ENCODE data around the gene CLIC4. TPM values are rescaled to one million over a fixed set of nuclear protein-coding genes. Genes with fewer than 3 reads are reported as not detected.

Gene CLIC4
- total and polyA plus RNA-seq, 2 of the 8 experiments (the other 6 are each of a cell fraction or from before 2014, with no cell fraction given): 77.5 to 293 TPM

- no peak for TF ChIP-seq POLR2A (IDR thresholded peaks at IDR 0.05; ENCODE audit: control extremely low read depth in 1 of 2, low read depth in 2 of 2, low read length in 2 of 2)
- no peak for TF ChIP-seq NRF1 (IDR thresholded peaks at IDR 0.05; ENCODE audit: low read depth, low read length)
- no peak for TF ChIP-seq RXRA (IDR thresholded peaks at IDR 0.05; ENCODE audit: insufficient read depth, low read depth, low read length)
- TF ChIP-seq RFX5 (IDR thresholded peaks at IDR 0.05; ENCODE audit: borderline replicate concordance, low read depth, low read length): no peak
These were observed 16.3 kb upstream of the CLIC4 start (continued) for GRCh38 chr1:24728982-24729381.
